K562 (cell line): Measurements from ENCODE around the gene MNDA. TPM values are rescaled to one million over a fixed set of nuclear protein-coding genes. Genes with fewer than 3 reads are reported as not detected.
A peak's percentile ranks its signal among the peaks of the same experiment; 100 is the strongest.

Experiments
- ATAC-seq: fragments of 200-7000 bp; cut with Tn5 transposase; 3 replicates; pipeline ENCODE4 v1.9.1; 2020; ENCODE audit warnings: moderate library complexity
- BruUV-seq: library from RNA; stranded (reverse); fragments of 400-500 nt; replicated peaks from 2 replicates; lab custom pipeline; 2021; lab: Mats Ljungman, UMichigan
- CTCF ChIA-PET: fragments of 300-600 bp; formaldehyde crosslinking; extraction: SDS; loops from one replicate; lab custom pipeline; 2021; ENCODE audit warnings: low intra/inter-chr PET ratio; lab: Yijun Ruan, JAX
- POLR2A ChIA-PET: fragments of 300-600, 350-650 bp; sonication (Branson Sonifier 250); formaldehyde crosslinking; extraction: SDS; loops from one replicate; lab custom pipeline; 2021; ENCODE audit warnings: antibody characterized with exemption, inconsistent platforms; lab: Yijun Ruan, JAX
- DNase-seq, 4 experiments: peaks; one replicate each; pipeline versions ENCODE4 v3.0.0 to v3.0.0-alpha.2; 2011 to 2018; ENCODE audit warnings: low spot score in 3 of 4, mixed read lengths in 3 of 4; ENCODE audit errors: extremely low read depth in 1 of 4
- FAIRE-seq: peaks from 2 replicates; lab custom pipeline; 2011; peaks lifted over from hg19 to GRCh38; lab: Jason Lieb, UNC
- H2AFZ ChIP-seq: 2 replicates; pipeline ENCODE4 v1.6.0; 2011; ENCODE audit warnings: low read depth, low read length, control low read depth, inconsistent platforms
- H3K27ac ChIP-seq: fragments of 200-600 bp; 3 replicates; pipeline ENCODE4 v1.8.0; 2011; ENCODE audit warnings: low read depth, mild to moderate bottlenecking, control low read depth, inconsistent platforms, low read length, moderate library complexity, mixed read lengths; ENCODE audit errors: extremely low read depth
- H3K27me3 ChIP-seq, 2 experiments: fragments of 300-600 bp in 1 of 2; 2 replicates in 1 of 2; 3 replicates in 1 of 2; pipeline versions ENCODE4 v1.6.0 to v1.8.0; 2011; ENCODE audit warnings: inconsistent platforms in 2 of 2, low read length in 2 of 2, mild to moderate bottlenecking in 1 of 2, mixed read lengths in 1 of 2, moderate library complexity in 1 of 2; ENCODE audit not compliant: control insufficient read depth in 2 of 2, insufficient read depth in 2 of 2
- H3K36me3 ChIP-seq: fragments of 300-600 bp; 3 replicates; pipeline ENCODE4 v1.8.0; 2011; ENCODE audit warnings: mild to moderate bottlenecking, low read length, inconsistent platforms; ENCODE audit not compliant: control insufficient read depth, insufficient read depth
- H3K4me1 ChIP-seq, 2 experiments: fragments of 200-600 bp in 1 of 2; replicated peaks in 1 of 2; 2 replicates in 1 of 2; 3 replicates in 1 of 2; pipeline versions ENCODE4 v1.5.1 to v1.8.0; 2011; ENCODE audit warnings: inconsistent platforms in 2 of 2, low read length in 2 of 2, mild to moderate bottlenecking in 1 of 2, mixed read lengths in 1 of 2, moderate library complexity in 1 of 2; ENCODE audit not compliant: control insufficient read depth in 2 of 2, insufficient read depth in 2 of 2
- H3K4me2 ChIP-seq: 2 replicates; pipeline ENCODE4 v1.6.1; 2011; ENCODE audit warnings: low read length, control low read depth, inconsistent platforms, mixed read lengths; ENCODE audit not compliant: insufficient read depth
- H3K4me3 ChIP-seq: fragments of 200-600 bp; sonication (generic), shearing (Covaris generic); 2 replicates; pipeline ENCODE4 v1.5.1; 2016; ENCODE audit warnings: control low read depth, inconsistent platforms
- H3K79me2 ChIP-seq: fragments of 200-600 bp; 3 replicates; pipeline ENCODE4 v1.8.0; 2011; ENCODE audit warnings: low read length, inconsistent platforms; ENCODE audit not compliant: control insufficient read depth, insufficient read depth
- H3K9ac ChIP-seq, 2 experiments: 2 replicates each; pipeline versions ENCODE4 v1.6.0 to v1.6.1; 2011; ENCODE audit warnings: low read depth in 2 of 2, low read length in 2 of 2, control low read depth in 1 of 2, inconsistent platforms in 1 of 2, mild to moderate bottlenecking in 1 of 2, mixed read lengths in 1 of 2; ENCODE audit not compliant: insufficient read depth in 1 of 2
- H3K9me1 ChIP-seq: one replicate; pipeline ENCODE4 v1.6.0; 2011; ENCODE audit warnings: inconsistent platforms, mild to moderate bottlenecking, low read length, moderate library complexity; ENCODE audit not compliant: control insufficient read depth, insufficient read depth
- H3K9me3 ChIP-seq: replicated peaks from 2 replicates; pipeline ENCODE4 v1.5.1; 2011; ENCODE audit warnings: low read depth, low read length, inconsistent platforms; ENCODE audit not compliant: control insufficient read depth, insufficient read depth
- H4K20me1 ChIP-seq: replicated peaks from 2 replicates; pipeline ENCODE4 v1.6.1; 2011; ENCODE audit warnings: low read length, inconsistent platforms, mixed read lengths; ENCODE audit not compliant: control insufficient read depth, insufficient read depth
- BRCA1 ChIP-seq, 2 experiments: fragments of 450-650 bp in 1 of 2; sonication (generic) in 1 of 2; formaldehyde crosslinking in 1 of 2; IDR thresholded peaks; 2 replicates each; pipeline versions ENCODE4 v1.5.0 to v1.6.1; 2017 to 2020; ENCODE audit warnings: mild to moderate bottlenecking in 1 of 2, missing genetic modification reagents in 1 of 2
- CGGBP1 ChIP-seq: fragments of 250-450 bp; sonication (Bioruptor Pico); IDR thresholded peaks from 2 replicates; pipeline ENCODE4 v1.9.0; 2021; ENCODE audit warnings: mild to moderate bottlenecking
- CHD4 ChIP-seq: fragments of 200-600 bp; sonication (generic); IDR thresholded peaks from 3 replicates; pipeline ENCODE4 v1.6.1; 2012; ENCODE audit warnings: low read depth, mild to moderate bottlenecking, mixed read lengths, low read length, inconsistent platforms; ENCODE audit not compliant: insufficient read depth, insufficient replicate concordance, poor library complexity, severe bottlenecking
- FOXP1 ChIP-seq: sonication (generic); formaldehyde crosslinking; IDR thresholded peaks from 2 replicates; pipeline ENCODE4 v1.8.0; 2022; ENCODE audit warnings: mild to moderate bottlenecking, missing genetic modification reagents
- ILF3 ChIP-seq: fragments of 450-650 bp; IDR thresholded peaks from 2 replicates; pipeline ENCODE4 v1.6.1; 2018; ENCODE audit warnings: antibody characterized with exemption, mild to moderate bottlenecking, moderate library complexity, borderline replicate concordance
- NFIX ChIP-seq: fragments of 250-450 bp; sonication (Bioruptor Pico); IDR thresholded peaks from 2 replicates; pipeline ENCODE4 v1.4.0; 2020; ENCODE audit warnings: low read depth, mild to moderate bottlenecking, moderate library complexity
- RAD21 ChIP-seq, 2 experiments: fragments of 250-450 bp in 1 of 2; fragments of 450-650 bp in 1 of 2; sonication (Bioruptor Pico) in 1 of 2; formaldehyde crosslinking in 1 of 2; IDR thresholded peaks in 1 of 2; conservative IDR thresholded peaks in 1 of 2; 2 replicates each; pipeline versions ENCODE4 v1.4.0 to v1.8.0; 2020 to 2022; ENCODE audit warnings: mild to moderate bottlenecking in 2 of 2, moderate library complexity in 1 of 2
- RBM22 ChIP-seq: fragments of 200-400 bp; formaldehyde crosslinking; IDR thresholded peaks from 2 replicates; pipeline ENCODE4 v1.6.1; 2018; ENCODE audit warnings: low read length, low read depth; ENCODE audit not compliant: poor library complexity, severe bottlenecking
- TBL1XR1 ChIP-seq, 2 experiments: IDR thresholded peaks; 2 replicates each; pipeline ENCODE4 v1.6.1; 2012; ENCODE audit warnings: improper control_type of control experiment in 2 of 2, low read length in 2 of 2, mild to moderate bottlenecking in 1 of 2
- ZBTB2 ChIP-seq: fragments of 450-650 bp; IDR thresholded peaks from 2 replicates; pipeline ENCODE4 v1.6.1; 2016; ENCODE audit warnings: antibody characterized with exemption
- ZNF232 ChIP-seq: sonication (generic); formaldehyde crosslinking; IDR thresholded peaks from 2 replicates; pipeline ENCODE4 v1.8.0; 2022; ENCODE audit warnings: mild to moderate bottlenecking, missing genetic modification reagents
- ZNF384 ChIP-seq: IDR thresholded peaks from 2 replicates; pipeline ENCODE4 v1.6.1; 2012; ENCODE audit warnings: low read depth, low read length, improper control_type of control experiment
- ZNF561 ChIP-seq: fragments of 450-650 bp; formaldehyde crosslinking; conservative IDR thresholded peaks from 2 replicates; pipeline ENCODE4 v1.4.0; 2020; ENCODE audit warnings: mild to moderate bottlenecking, moderate library complexity
- ZNF778 ChIP-seq: fragments of 450-650 bp; formaldehyde crosslinking; IDR thresholded peaks from 2 replicates; pipeline ENCODE4 v1.4.0; 2020; ENCODE audit warnings: mild to moderate bottlenecking, moderate library complexity
- ZNF785 ChIP-seq: fragments of 250-450 bp; sonication (Bioruptor Pico); IDR thresholded peaks from 2 replicates; pipeline ENCODE4 v1.4.0; 2020; ENCODE audit warnings: mild to moderate bottlenecking
- WGBS: fragments of 100-300 bp; shearing (Covaris generic); methylation state at CpG from one replicate; pipeline ENCODE4 v1.1.6; 2016; ENCODE audit warnings: low coverage, mixed read lengths; ENCODE audit not compliant: insufficient coverage; ENCODE audit errors: missing lambda C conversion rate; 5-methylcytosine and 5-hydroxymethylcytosine counted together
- in situ Hi-C: fragments of 300-500 bp; cut with MboI; formaldehyde crosslinking; loops from 4 replicates; pipeline ENCODE4 v1.15.0; 2018; ENCODE audit warnings: inconsistent platforms, mixed read lengths
- intact Hi-C: fragments of 100-400 bp; cut with micrococcal nuclease; formaldehyde crosslinking; loops from 2 replicates; pipeline ENCODE4 v1.14.2; 2022
- polyA plus RNA-seq, 8 experiments: library from polyadenylated mRNA; depleted of rRNA in 4 of 8; stranded (reverse) in 5 of 8; unstranded in 3 of 8; fragments of >200 nt; fragmentation: Nextera tagmentation in 2 of 8; fragmentation: Illumina TruSeq in 1 of 8; extraction: Ambion mirVana in 2 of 8; extraction: Trizol in 1 of 8; gene quantifications; 2 replicates each; pipeline versions ENCODE4 v1.2.1 to v1.2.3, GENCODE V29; 2011 to 2014; ENCODE audit warnings: inconsistent platforms in 1 of 8, missing spikeins in 1 of 8
- total RNA-seq, 7 experiments: library from RNA; depleted of rRNA in 6 of 7; stranded (reverse); fragments of >200 nt in 6 of 7; fragmentation: Illumina TruSeq in 2 of 7; extraction: Trizol in 2 of 7; gene quantifications; 2 replicates each; pipeline versions ENCODE4 v1.2.1 to v1.2.3, GENCODE V29; 2011 to 2021; ENCODE audit warnings: low replicate concordance in 1 of 7
- TF ChIP-seq, protein P1 (sequence below): sonication (generic); formaldehyde crosslinking; IDR thresholded peaks from 2 replicates; pipeline ENCODE4 v1.8.0; 2023; ENCODE audit warnings: missing genetic modification reagents, mild to moderate bottlenecking, borderline replicate concordance

Gene MNDA
- total and polyA plus RNA-seq, 9 of the 15 experiments (the other 6 are each of a cell fraction or from before 2014, with no cell fraction given): 0.08 to 0.14 (median 0.09) TPM; not detected in 6

- H3K79me2 ChIP-seq: no peaks in the 10 kb centered on the region
- POLR2A ChIA-PET: interaction anchor here (1.3 kb wide), 1 partner anchor 25 kb away, joined by 5 read pairs; no protein-coding TSS in a partner anchor
- FAIRE-seq (no peak), DNase-seq (no peak), ATAC-seq (peak; percentile 51)
- H3K9me1 ChIP-seq: no peaks in the 10 kb centered on the region
- no peak overlapping the region for H3K27ac ChIP-seq
- no peak overlapping the region for H3K9ac ChIP-seq
- H3K9me3 ChIP-seq: peaks cover 2% of the 10 kb centered on the region; the same call in 1 of the 2 replicates
- in situ Hi-C loops (loop anchor here (10.0 kb wide), 1 partner anchor 201 kb away; no protein-coding TSS in a partner anchor), intact Hi-C loops (no loop called here)
- BruUV-seq: no TSS peak
- H2AFZ ChIP-seq: peak overlapping the region; percentile 34; the same call in 1 of the 2 replicates
- peaks cover 0 to 2% of the 10 kb centered on the region in 2 experiments; a peak in 1 of 5 replicates for H3K4me1 ChIP-seq
- WGBS: 51% methylated on average over 6 of the region's 6 CpGs
- CTCF ChIA-PET: no interaction called here
- no peak overlapping the region for H3K4me3 ChIP-seq
- H3K36me3 ChIP-seq: no peaks in the 10 kb centered on the region
- no peaks in the 10 kb centered on the region for H4K20me1 ChIP-seq
- H3K27me3 ChIP-seq: no peaks in the 10 kb centered on the region
- no peak overlapping the region for H3K4me2 ChIP-seq
- TF ChIP-seq ZNF785: no peak
- no peak for TF ChIP-seq ZNF778 (CRISPR knock-in tag)
- TF ChIP-seq, protein P1, sequence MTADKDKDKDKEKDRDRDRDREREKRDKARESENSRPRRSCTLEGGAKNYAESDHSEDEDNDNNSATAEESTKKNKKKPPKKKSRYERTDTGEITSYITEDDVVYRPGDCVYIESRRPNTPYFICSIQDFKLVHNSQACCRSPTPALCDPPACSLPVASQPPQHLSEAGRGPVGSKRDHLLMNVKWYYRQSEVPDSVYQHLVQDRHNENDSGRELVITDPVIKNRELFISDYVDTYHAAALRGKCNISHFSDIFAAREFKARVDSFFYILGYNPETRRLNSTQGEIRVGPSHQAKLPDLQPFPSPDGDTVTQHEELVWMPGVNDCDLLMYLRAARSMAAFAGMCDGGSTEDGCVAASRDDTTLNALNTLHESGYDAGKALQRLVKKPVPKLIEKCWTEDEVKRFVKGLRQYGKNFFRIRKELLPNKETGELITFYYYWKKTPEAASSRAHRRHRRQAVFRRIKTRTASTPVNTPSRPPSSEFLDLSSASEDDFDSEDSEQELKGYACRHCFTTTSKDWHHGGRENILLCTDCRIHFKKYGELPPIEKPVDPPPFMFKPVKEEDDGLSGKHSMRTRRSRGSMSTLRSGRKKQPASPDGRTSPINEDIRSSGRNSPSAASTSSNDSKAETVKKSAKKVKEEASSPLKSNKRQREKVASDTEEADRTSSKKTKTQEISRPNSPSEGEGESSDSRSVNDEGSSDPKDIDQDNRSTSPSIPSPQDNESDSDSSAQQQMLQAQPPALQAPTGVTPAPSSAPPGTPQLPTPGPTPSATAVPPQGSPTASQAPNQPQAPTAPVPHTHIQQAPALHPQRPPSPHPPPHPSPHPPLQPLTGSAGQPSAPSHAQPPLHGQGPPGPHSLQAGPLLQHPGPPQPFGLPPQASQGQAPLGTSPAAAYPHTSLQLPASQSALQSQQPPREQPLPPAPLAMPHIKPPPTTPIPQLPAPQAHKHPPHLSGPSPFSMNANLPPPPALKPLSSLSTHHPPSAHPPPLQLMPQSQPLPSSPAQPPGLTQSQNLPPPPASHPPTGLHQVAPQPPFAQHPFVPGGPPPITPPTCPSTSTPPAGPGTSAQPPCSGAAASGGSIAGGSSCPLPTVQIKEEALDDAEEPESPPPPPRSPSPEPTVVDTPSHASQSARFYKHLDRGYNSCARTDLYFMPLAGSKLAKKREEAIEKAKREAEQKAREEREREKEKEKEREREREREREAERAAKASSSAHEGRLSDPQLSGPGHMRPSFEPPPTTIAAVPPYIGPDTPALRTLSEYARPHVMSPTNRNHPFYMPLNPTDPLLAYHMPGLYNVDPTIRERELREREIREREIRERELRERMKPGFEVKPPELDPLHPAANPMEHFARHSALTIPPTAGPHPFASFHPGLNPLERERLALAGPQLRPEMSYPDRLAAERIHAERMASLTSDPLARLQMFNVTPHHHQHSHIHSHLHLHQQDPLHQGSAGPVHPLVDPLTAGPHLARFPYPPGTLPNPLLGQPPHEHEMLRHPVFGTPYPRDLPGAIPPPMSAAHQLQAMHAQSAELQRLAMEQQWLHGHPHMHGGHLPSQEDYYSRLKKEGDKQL (CRISPR knock-in tag): no peak
- no peak for TF ChIP-seq ZBTB2
- no peak for TF ChIP-seq ZNF561 (CRISPR knock-in tag)
- TF ChIP-seq FOXP1 (CRISPR knock-in tag): no peak
- no peak for TF ChIP-seq RBM22
- no peak for TF ChIP-seq ILF3
- no peak for TF ChIP-seq RAD21 (CRISPR knock-in tag; conservative IDR thresholded peaks at IDR 0.05 in 1 of 2, IDR thresholded peaks at IDR 0.05 in 1 of 2)
- TF ChIP-seq NFIX: no peak
- TF ChIP-seq BRCA1 (IDR thresholded peaks at IDR 0.05): no peak
- no peak for TF ChIP-seq BRCA1 (CRISPR knock-in tag; IDR thresholded peaks at IDR 0.05)
- no peak for TF ChIP-seq CGGBP1 (CRISPR knock-in tag)
- no peak for TF ChIP-seq ZNF384
- no peak for TF ChIP-seq CHD4
- TF ChIP-seq ZNF232: no peak
- TF ChIP-seq TBL1XR1 (IDR thresholded peaks at IDR 0.05; ENCODE audit: low read length in 2 of 2): no peak
Measured at GRCh38 chr1:158794247-158794646, 36.9 kb upstream of the MNDA start.
